CD4-positive, alpha-beta T cell (primary cell): ENCODE measurements around the gene HSPA9. TPM values are rescaled to one million over a fixed set of nuclear protein-coding genes. Genes with fewer than 3 reads are reported as not detected.

Experiments
- ATAC-seq: fragments of 200-7000 bp; cut with Tn5 transposase; one replicate; pipeline ENCODE4 v1.10.0; 2022; ENCODE audit warnings: mild to moderate bottlenecking; ENCODE audit not compliant: poor library complexity
- CTCF ChIA-PET: fragments of 350-600 bp; sonication (Branson Sonifier 250); formaldehyde crosslinking; loops from one replicate; lab custom pipeline; 2021; ENCODE audit warnings: antibody characterized with exemption, inconsistent platforms; lab: Charles Lee
- POLR2A ChIA-PET: fragments of 350-600 bp; sonication (Branson Sonifier 250); formaldehyde crosslinking; loops from one replicate; lab custom pipeline; 2021; ENCODE audit warnings: antibody characterized with exemption, inconsistent platforms; lab: Charles Lee
- DNase-seq, 14 experiments: peaks; one replicate each; pipeline ENCODE4 v3.0.0-alpha.2; 2013 to 2020; ENCODE audit warnings: mixed read lengths in 2 of 14
- H3K27ac ChIP-seq, 2 donors: one replicate each; pipeline versions ENCODE4 v1.5.1 to v1.7.0; 2013; ENCODE audit warnings: low read length in 2 of 2, low read depth in 1 of 2, mild to moderate bottlenecking in 1 of 2
- H3K27me3 ChIP-seq, 2 experiments: 1 replicate in 1 of 2; 2 replicates in 1 of 2; pipeline versions ENCODE4 v1.6.1 to v1.7.0; 2013; ENCODE audit warnings: low read length in 2 of 2, control low read depth in 1 of 2, mild to moderate bottlenecking in 1 of 2, moderate library complexity in 1 of 2; ENCODE audit not compliant: insufficient read depth in 2 of 2, control insufficient read depth in 1 of 2
- H3K36me3 ChIP-seq: one replicate; pipeline ENCODE4 v1.6.1; 2013; ENCODE audit warnings: low read length, control low read depth; ENCODE audit not compliant: insufficient read depth
- H3K4me1 ChIP-seq: one replicate; pipeline ENCODE4 v1.6.1; 2013; ENCODE audit warnings: low read length, control low read depth; ENCODE audit not compliant: insufficient read depth
- H3K4me3 ChIP-seq: one replicate; pipeline ENCODE4 v1.5.1; 2013; ENCODE audit warnings: mild to moderate bottlenecking, low read length, moderate library complexity
- H3K9me3 ChIP-seq, 2 experiments: 1 replicate in 1 of 2; 2 replicates in 1 of 2; pipeline versions ENCODE4 v1.6.1 to v1.7.0; 2013; ENCODE audit warnings: low read length in 2 of 2, mild to moderate bottlenecking in 2 of 2, control low read depth in 1 of 2, moderate library complexity in 1 of 2; ENCODE audit not compliant: control insufficient read depth in 1 of 2, insufficient read depth in 1 of 2
- H3K27ac Mint-ChIP-seq: one replicate; pipeline ENCODE4 v1.8.0; 2020; ENCODE audit warnings: mixed read lengths
- H3K27me3 Mint-ChIP-seq: one replicate; pipeline ENCODE4 v1.8.0; 2021; ENCODE audit warnings: mixed read lengths
- H3K36me3 Mint-ChIP-seq: one replicate; pipeline ENCODE4 v1.8.0; 2021; ENCODE audit warnings: low read depth, mixed read lengths
- H3K4me1 Mint-ChIP-seq: one replicate; pipeline ENCODE4 v1.8.0; 2021; ENCODE audit warnings: low read depth, mixed read lengths
- H3K4me3 Mint-ChIP-seq: one replicate; pipeline ENCODE4 v1.8.0; 2020; ENCODE audit warnings: mild to moderate bottlenecking, mixed read lengths
- H3K9me3 Mint-ChIP-seq: one replicate; pipeline ENCODE4 v1.8.0; 2020; ENCODE audit warnings: mixed read lengths
- intact Hi-C, 2 experiments: fragments of 100-400 bp; cut with DNase I in 1 of 2; cut with micrococcal nuclease in 1 of 2; formaldehyde crosslinking; loops; one replicate each; pipeline versions ENCODE4 v1.15.1 to v1.9.0; 2023 to 2025; cut with DNase I, micrococcal nuclease
- total RNA-seq, 174 experiments: library from RNA in 2 of 174; stranded (reverse) in 2 of 174; gene quantifications; one replicate each; pipeline ENCODE4 v1.2.3 and lab custom pipeline; 2021 to 2026
- TF ChIP-seq, protein P1 (sequence below): fragments of 200-600 bp; IDR thresholded peaks from one replicate; pipeline ENCODE4 v1.8.0; 2022; ENCODE audit warnings: antibody characterized with exemption, mild to moderate bottlenecking

Gene HSPA9
- total RNA-seq, 2 experiments from 2014 or later = 354 to 366 TPM

DNA sequence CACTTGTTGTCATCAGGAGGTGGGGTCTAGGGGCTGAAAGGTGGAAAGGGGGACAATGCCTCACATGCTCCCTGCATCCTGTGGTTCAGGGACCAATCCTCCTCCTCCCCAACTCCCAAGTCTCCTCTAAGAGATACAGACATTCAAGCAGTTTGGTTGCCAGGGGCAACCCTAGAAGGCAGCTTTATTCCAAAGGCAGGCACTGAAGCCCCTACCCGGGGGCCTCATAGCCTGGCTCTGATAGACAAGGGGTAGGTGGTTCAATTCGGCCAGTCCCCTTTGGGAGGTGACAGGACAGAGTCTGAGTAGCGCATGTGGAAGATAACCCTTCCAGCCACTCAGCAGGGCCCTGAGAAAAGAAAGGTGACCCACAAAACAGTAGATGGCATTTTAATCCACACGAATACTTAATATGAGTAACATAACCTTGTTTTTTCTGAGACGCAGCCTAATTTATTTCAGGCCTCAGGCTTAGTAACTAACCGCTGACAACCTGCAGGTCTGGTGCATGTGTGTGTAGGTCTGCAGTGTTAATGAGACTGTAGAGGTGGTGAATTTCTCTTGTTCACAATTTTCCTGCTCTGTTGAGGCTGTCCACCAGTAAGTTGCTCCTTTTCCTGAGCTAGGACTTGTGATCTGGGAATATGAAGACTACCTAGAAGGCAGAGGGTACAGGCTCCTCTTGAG lies 31.3 kb upstream of the HSPA9 start:
- Mint-ChIP-seq H3K27ac (no peak overlapping the region), H3K4me1 (peaks cover 24% of the 10 kb centered on the region), H3K36me3 (no peaks in the 10 kb centered on the region), H3K27me3 (peaks cover 72% of the 10 kb centered on the region), H3K4me3 (no peak overlapping the region), H3K9me3 (no peaks in the 10 kb centered on the region)
- H3K27ac ChIP-seq = no peak overlapping the region
- H3K9me3 ChIP-seq = peaks cover 0 to 8% of the 10 kb centered on the region in 2 experiments
- ATAC-seq = no peak
- DNase-seq = no peak
- H3K36me3 ChIP-seq = no peaks in the 10 kb centered on the region
- no peak overlapping the region for H3K4me3 ChIP-seq
- POLR2A ChIA-PET = no interaction called here
- peaks cover 18% of the 10 kb centered on the region for H3K4me1 ChIP-seq
- H3K27me3 ChIP-seq = peaks cover 36 to 45% of the 10 kb centered on the region in 2 experiments
- CTCF ChIA-PET = no interaction called here
- intact Hi-C loops = no loop called here
- TF ChIP-seq, protein P1, sequence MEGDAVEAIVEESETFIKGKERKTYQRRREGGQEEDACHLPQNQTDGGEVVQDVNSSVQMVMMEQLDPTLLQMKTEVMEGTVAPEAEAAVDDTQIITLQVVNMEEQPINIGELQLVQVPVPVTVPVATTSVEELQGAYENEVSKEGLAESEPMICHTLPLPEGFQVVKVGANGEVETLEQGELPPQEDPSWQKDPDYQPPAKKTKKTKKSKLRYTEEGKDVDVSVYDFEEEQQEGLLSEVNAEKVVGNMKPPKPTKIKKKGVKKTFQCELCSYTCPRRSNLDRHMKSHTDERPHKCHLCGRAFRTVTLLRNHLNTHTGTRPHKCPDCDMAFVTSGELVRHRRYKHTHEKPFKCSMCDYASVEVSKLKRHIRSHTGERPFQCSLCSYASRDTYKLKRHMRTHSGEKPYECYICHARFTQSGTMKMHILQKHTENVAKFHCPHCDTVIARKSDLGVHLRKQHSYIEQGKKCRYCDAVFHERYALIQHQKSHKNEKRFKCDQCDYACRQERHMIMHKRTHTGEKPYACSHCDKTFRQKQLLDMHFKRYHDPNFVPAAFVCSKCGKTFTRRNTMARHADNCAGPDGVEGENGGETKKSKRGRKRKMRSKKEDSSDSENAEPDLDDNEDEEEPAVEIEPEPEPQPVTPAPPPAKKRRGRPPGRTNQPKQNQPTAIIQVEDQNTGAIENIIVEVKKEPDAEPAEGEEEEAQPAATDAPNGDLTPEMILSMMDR = no peak

DNA sequence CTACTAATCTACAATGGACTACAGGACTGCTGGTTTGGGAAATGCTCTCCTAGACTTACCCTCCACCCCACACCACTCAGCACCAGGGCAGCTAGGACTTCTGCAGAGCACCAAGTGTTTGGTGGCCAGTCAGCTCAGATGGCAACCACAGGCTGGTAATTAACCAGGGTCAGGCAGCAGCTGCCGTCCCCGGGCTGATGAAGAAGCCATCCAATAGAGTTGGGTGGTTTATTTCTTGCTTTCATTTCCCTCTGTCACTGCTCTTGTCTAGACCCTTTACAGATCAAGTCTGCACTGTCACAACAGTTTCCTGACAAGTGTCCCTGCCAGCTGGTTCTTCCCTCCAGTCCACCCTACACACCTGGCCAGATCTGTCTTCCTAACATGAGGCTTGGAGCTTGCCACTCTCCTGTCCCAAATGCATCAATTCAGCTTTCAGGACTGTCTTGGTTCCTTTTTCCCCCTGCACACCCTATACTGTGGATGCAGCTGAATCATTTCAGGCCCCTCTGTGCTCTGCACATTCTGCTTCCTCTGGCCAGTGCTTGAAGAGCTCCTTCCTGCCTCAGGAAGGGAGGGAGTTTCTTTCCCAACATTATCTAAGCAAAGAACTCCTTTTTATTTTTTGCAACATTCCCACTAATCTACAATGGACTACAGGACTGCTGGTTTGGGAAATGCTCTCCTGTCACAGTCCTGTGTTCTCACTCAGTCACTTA lies 30.2 kb upstream of the HSPA9 start:
- H3K27ac ChIP-seq = no peak overlapping the region
- no peak overlapping the region for H3K4me3 ChIP-seq
- ChIA-PET POLR2A (interaction anchor here (0.8 kb wide), 1 partner anchor 11 kb away, joined by 3 read pairs; no protein-coding TSS in a partner anchor), CTCF (no interaction called here)
- Mint-ChIP-seq H3K4me1 (peaks cover 16% of the 10 kb centered on the region), H3K27me3 (peaks cover 71% of the 10 kb centered on the region), H3K9me3 (no peaks in the 10 kb centered on the region), H3K27ac (no peak overlapping the region), H3K4me3 (no peak overlapping the region), H3K36me3 (no peaks in the 10 kb centered on the region)
- H3K27me3 ChIP-seq = peaks cover 29 to 40% of the 10 kb centered on the region in 2 experiments
- H3K9me3 ChIP-seq = peaks cover 0 to 2% of the 10 kb centered on the region in 2 experiments
- ATAC-seq (no peak), DNase-seq (no peak)
- TF ChIP-seq, protein P1 = no peak
- intact Hi-C loops = no loop called here
- H3K36me3 ChIP-seq = no peaks in the 10 kb centered on the region
- peaks cover 8% of the 10 kb centered on the region for H3K4me1 ChIP-seq

DNA sequence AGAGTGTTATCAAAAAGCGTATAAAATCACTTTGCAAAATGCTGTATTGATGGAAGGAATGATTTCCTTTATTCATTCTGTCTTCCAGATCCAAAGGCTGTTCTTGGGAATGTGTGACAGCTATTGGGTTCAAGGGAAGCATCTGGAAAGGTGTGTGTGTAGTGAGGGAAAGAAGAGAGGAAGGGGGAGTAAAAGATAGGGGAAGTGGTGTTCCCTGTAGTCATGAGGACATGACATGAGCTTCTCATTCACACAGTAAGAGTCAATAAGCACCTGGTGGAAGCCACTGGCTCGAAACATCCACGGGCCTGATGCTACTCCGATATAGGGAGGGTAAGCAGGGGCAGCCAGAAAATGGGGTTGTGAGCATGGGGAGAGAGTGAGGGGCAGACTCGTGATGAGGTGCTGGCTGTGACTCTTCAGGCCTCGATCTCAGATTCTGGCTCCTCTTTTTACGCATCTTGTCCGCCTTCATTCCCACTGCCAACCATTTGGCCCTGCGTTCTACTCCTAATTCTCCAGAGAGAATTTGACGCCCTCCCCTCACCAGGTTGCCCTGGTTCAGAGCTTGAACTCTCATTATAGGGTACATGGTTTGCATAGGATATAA lies 29.1 kb upstream of the HSPA9 start:
- ChIA-PET POLR2A (no interaction called here), CTCF (no interaction called here)
- Mint-ChIP-seq H3K27me3 (peaks cover 75% of the 10 kb centered on the region), H3K9me3 (no peaks in the 10 kb centered on the region), H3K27ac (no peak overlapping the region), H3K4me1 (peaks cover 16% of the 10 kb centered on the region), H3K36me3 (no peaks in the 10 kb centered on the region), H3K4me3 (no peak overlapping the region)
- Histone ChIP-seq H3K4me3 (no peak overlapping the region), H3K9me3 (no peaks in the 10 kb centered on the region), H3K36me3 (no peaks in the 10 kb centered on the region), H3K4me1 (peaks cover 8% of the 10 kb centered on the region), H3K27ac (no peak overlapping the region), H3K27me3 (peaks cover 26 to 36% of the 10 kb centered on the region in 2 experiments)
- intact Hi-C loops = no loop called here
- TF ChIP-seq, protein P1 = no peak
- DNase-seq (no peak), ATAC-seq (no peak)
